ENCODE results near the gene LZTFL1.

- TF ChIP-seq USF1 (IDR thresholded peaks at IDR 0.05) (no peak), FOXM1 (IDR thresholded peaks at IDR 0.05; ENCODE audit: borderline replicate concordance, low read depth) (no peak; the same call in 1 of the 2 replicates), REST (IDR thresholded peaks at IDR 0.05; ENCODE audit: low read depth) (no peak), RAD21 (IDR thresholded peaks at IDR 0.05; ENCODE audit: low read depth) (peak; percentile 13; the same call in 1 of the 2 replicates), TEAD4 (IDR thresholded peaks at IDR 0.05) (peak; percentile 52; the same call in 1 of the 2 replicates)
Observed at GRCh38 chr3:45778761-45779201, 63.1 kb downstream of the LZTFL1 start.
